Mammary epithelial cell (primary cell): ENCODE results near the gene SDHAF4.

ENCODE experiments used
- EZH2 ChIP-seq: IDR thresholded peaks from 2 replicates; pipeline ENCODE4 v1.6.1; 2012; ENCODE audit warnings: low read length, inconsistent platforms, borderline replicate concordance
- TF ChIP-seq, protein P1 (sequence below), 2 donors: IDR thresholded peaks in 1 of 2; conservative IDR thresholded peaks in 1 of 2; 2 replicates each; pipeline ENCODE4 v1.5.1; 2011 to 2012; ENCODE audit warnings: inconsistent platforms in 2 of 2, low read length in 2 of 2, mild to moderate bottlenecking in 2 of 2, control low read depth in 1 of 2, low read depth in 1 of 2; ENCODE audit not compliant: insufficient read depth in 1 of 2; ENCODE audit errors: extremely low read depth in 1 of 2

DNA sequence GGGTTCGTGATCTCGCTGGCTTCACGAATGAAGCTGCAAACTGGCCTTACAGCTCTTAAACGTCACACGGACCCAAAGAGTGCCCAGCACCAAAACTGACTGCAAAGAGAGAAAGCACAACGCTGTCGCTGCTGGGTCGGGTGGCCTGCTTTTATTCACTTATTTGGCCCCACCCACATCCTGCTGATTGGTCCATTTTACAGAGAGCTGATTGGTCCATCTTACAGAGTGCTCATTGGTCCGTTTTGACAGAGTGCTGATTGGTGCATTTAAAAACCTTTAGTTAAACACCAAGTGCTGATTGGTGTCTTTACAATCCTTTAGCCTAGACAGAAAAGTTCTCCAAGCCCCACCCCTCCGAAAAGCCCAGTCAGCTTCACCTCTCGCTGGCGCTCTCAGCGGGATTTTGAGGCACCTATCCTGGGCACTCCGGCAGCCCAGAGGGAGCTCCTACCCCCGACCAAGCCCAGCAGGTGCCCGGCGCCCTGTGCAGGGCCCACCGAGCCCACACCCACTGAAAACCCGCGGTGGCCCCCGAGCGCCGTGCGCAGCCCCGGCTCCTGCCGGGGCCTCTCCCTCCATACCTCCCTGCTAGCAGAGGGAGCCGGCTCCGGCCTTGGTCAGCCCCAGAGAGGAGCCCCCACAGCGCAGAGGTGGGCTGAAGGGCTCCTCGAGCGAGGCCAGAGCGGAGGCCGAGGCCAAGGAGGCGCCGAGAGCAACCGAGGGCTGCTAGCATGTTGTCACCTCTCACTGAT is 60.9 kb downstream of the SDHAF4 start:
- TF ChIP-seq, protein P1, sequence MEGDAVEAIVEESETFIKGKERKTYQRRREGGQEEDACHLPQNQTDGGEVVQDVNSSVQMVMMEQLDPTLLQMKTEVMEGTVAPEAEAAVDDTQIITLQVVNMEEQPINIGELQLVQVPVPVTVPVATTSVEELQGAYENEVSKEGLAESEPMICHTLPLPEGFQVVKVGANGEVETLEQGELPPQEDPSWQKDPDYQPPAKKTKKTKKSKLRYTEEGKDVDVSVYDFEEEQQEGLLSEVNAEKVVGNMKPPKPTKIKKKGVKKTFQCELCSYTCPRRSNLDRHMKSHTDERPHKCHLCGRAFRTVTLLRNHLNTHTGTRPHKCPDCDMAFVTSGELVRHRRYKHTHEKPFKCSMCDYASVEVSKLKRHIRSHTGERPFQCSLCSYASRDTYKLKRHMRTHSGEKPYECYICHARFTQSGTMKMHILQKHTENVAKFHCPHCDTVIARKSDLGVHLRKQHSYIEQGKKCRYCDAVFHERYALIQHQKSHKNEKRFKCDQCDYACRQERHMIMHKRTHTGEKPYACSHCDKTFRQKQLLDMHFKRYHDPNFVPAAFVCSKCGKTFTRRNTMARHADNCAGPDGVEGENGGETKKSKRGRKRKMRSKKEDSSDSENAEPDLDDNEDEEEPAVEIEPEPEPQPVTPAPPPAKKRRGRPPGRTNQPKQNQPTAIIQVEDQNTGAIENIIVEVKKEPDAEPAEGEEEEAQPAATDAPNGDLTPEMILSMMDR (conservative IDR thresholded peaks at IDR 0.05 in 1 of 2, IDR thresholded peaks at IDR 0.05 in 1 of 2; ENCODE audit: extremely low read depth in 1 of 2, insufficient read depth in 1 of 2, low read depth in 1 of 2, low read length in 2 of 2), result no peak
- no peak for TF ChIP-seq EZH2
